ENCODE results near the gene TM4SF4. TPM values are rescaled to one million over a fixed set of nuclear protein-coding genes. Genes with fewer than 3 reads are reported as not detected.

TM4SF4 gene
- total and polyA plus RNA-seq, 4 donors = 184 to 230 (median 208) TPM

DNA sequence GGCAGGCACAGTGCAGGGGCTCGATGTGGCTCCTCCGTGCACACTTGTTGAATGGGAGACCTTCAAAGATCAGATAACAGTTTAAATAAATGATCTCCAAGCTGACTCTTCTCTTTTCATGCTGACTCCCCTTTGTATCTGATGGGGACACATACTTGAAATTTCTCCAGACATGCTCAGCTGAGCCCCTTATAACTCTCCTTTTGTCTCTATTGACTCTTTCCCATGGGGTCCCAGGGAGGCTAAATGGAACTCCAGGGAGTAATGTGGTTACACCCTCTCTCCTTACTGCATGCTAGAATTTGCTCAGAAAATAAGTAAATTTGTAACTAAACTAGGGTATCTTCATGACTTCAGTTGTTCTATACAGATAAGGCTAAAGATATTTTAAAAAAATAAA lies 48.2 kb upstream of the TM4SF4 start:
- Histone ChIP-seq H3K27me3 (ENCODE audit: control insufficient read depth in 4 of 4, insufficient read depth in 4 of 4, low read length in 3 of 4) (no peaks in the 10 kb centered on the region), H3K9ac (ENCODE audit: low read depth in 1 of 2, low read length in 2 of 2) (no peak overlapping the region), H3K4me1 (ENCODE audit: control insufficient read depth in 4 of 4, insufficient read depth in 4 of 4, low read length in 3 of 4) (no peaks in the 10 kb centered on the region), H3K4me3 (ENCODE audit: low read depth in 1 of 3, low read length in 3 of 3) (no peak overlapping the region), H3K27ac (ENCODE audit: low read depth in 1 of 2, low read length in 2 of 2) (no peak overlapping the region), H3K9me3 (ENCODE audit: control insufficient read depth in 4 of 4, low read length in 3 of 4) (no peaks in the 10 kb centered on the region), H3K36me3 (ENCODE audit: control insufficient read depth in 4 of 4, insufficient read depth in 3 of 4, low read depth in 1 of 4, low read length in 3 of 4) (no peaks in the 10 kb centered on the region)
- WGBS = 78% methylated on average over 2 of the region's 2 CpGs
- no peak for DNase-seq (ENCODE audit: low spot score)
- TF ChIP-seq, protein P1, sequence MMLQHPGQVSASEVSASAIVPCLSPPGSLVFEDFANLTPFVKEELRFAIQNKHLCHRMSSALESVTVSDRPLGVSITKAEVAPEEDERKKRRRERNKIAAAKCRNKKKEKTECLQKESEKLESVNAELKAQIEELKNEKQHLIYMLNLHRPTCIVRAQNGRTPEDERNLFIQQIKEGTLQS (IDR thresholded peaks at IDR 0.05) = no peak
- TF ChIP-seq ZBTB33 (IDR thresholded peaks at IDR 0.05) (no peak), GABPA (IDR thresholded peaks at IDR 0.05 in 1 of 2, conservative IDR thresholded peaks at IDR 0.05 in 1 of 2) (no peak), FOXA1 (IDR thresholded peaks at IDR 0.05) (no peak), RAD21 (IDR thresholded peaks at IDR 0.05) (no peak), EGR1 (IDR thresholded peaks at IDR 0.05; ENCODE audit: low read depth in 2 of 2) (no peak)

- no peaks in the 10 kb centered on the region for H3K4me1 ChIP-seq (ENCODE audit: control insufficient read depth in 4 of 4, insufficient read depth in 4 of 4, low read length in 3 of 4)
- no peaks in the 10 kb centered on the region for H3K27me3 ChIP-seq (ENCODE audit: control insufficient read depth in 4 of 4, insufficient read depth in 4 of 4, low read length in 3 of 4)
- no peak overlapping the region for H3K4me3 ChIP-seq (ENCODE audit: low read depth in 1 of 3, low read length in 3 of 3)
- H3K27ac ChIP-seq (ENCODE audit: low read depth in 1 of 2, low read length in 2 of 2) = no peak overlapping the region
- no peaks in the 10 kb centered on the region for H3K9me3 ChIP-seq (ENCODE audit: control insufficient read depth in 4 of 4, low read length in 3 of 4)
- no peak for DNase-seq (ENCODE audit: low spot score)
- TF ChIP-seq FOXA2 (IDR thresholded peaks at IDR 0.05) (no peak), RXRA (IDR thresholded peaks at IDR 0.05) (no peak), FOXA1 (IDR thresholded peaks at IDR 0.05) (no peak), GABPA (IDR thresholded peaks at IDR 0.05 in 1 of 2, conservative IDR thresholded peaks at IDR 0.05 in 1 of 2) (no peak), YY1 (IDR thresholded peaks at IDR 0.05) (no peak), JUND (IDR thresholded peaks at IDR 0.05) (no peak), SP1 (IDR thresholded peaks at IDR 0.05) (no peak), HNF4G (IDR thresholded peaks at IDR 0.05) (no peak), HNF4A (conservative IDR thresholded peaks at IDR 0.05) (no peak), RAD21 (IDR thresholded peaks at IDR 0.05) (no peak), NR2F2 (IDR thresholded peaks at IDR 0.05) (no peak), TAF1 (conservative IDR thresholded peaks at IDR 0.05) (no peak), EGR1 (IDR thresholded peaks at IDR 0.05; ENCODE audit: low read depth in 2 of 2) (no peak), MAX (IDR thresholded peaks at IDR 0.05) (no peak), ZBTB33 (IDR thresholded peaks at IDR 0.05) (no peak)
- TF ChIP-seq, protein P2, sequence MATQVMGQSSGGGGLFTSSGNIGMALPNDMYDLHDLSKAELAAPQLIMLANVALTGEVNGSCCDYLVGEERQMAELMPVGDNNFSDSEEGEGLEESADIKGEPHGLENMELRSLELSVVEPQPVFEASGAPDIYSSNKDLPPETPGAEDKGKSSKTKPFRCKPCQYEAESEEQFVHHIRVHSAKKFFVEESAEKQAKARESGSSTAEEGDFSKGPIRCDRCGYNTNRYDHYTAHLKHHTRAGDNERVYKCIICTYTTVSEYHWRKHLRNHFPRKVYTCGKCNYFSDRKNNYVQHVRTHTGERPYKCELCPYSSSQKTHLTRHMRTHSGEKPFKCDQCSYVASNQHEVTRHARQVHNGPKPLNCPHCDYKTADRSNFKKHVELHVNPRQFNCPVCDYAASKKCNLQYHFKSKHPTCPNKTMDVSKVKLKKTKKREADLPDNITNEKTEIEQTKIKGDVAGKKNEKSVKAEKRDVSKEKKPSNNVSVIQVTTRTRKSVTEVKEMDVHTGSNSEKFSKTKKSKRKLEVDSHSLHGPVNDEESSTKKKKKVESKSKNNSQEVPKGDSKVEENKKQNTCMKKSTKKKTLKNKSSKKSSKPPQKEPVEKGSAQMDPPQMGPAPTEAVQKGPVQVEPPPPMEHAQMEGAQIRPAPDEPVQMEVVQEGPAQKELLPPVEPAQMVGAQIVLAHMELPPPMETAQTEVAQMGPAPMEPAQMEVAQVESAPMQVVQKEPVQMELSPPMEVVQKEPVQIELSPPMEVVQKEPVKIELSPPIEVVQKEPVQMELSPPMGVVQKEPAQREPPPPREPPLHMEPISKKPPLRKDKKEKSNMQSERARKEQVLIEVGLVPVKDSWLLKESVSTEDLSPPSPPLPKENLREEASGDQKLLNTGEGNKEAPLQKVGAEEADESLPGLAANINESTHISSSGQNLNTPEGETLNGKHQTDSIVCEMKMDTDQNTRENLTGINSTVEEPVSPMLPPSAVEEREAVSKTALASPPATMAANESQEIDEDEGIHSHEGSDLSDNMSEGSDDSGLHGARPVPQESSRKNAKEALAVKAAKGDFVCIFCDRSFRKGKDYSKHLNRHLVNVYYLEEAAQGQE (IDR thresholded peaks at IDR 0.05) = no peak
- TF ChIP-seq, protein P1 (IDR thresholded peaks at IDR 0.05) = no peak
- TF ChIP-seq, protein P3, sequence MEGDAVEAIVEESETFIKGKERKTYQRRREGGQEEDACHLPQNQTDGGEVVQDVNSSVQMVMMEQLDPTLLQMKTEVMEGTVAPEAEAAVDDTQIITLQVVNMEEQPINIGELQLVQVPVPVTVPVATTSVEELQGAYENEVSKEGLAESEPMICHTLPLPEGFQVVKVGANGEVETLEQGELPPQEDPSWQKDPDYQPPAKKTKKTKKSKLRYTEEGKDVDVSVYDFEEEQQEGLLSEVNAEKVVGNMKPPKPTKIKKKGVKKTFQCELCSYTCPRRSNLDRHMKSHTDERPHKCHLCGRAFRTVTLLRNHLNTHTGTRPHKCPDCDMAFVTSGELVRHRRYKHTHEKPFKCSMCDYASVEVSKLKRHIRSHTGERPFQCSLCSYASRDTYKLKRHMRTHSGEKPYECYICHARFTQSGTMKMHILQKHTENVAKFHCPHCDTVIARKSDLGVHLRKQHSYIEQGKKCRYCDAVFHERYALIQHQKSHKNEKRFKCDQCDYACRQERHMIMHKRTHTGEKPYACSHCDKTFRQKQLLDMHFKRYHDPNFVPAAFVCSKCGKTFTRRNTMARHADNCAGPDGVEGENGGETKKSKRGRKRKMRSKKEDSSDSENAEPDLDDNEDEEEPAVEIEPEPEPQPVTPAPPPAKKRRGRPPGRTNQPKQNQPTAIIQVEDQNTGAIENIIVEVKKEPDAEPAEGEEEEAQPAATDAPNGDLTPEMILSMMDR (IDR thresholded peaks at IDR 0.05; ENCODE audit: low read depth, low read length, missing input control) = no peak
- 96% methylated on average over 2 of the region's 2 CpGs for WGBS
- H3K9ac ChIP-seq (ENCODE audit: low read depth in 1 of 2, low read length in 2 of 2) = no peak overlapping the region
- no peaks in the 10 kb centered on the region for H3K36me3 ChIP-seq (ENCODE audit: control insufficient read depth in 4 of 4, insufficient read depth in 3 of 4, low read depth in 1 of 4, low read length in 3 of 4)
Measured at GRCh38 chr3:149428087-149428486, 46.4 kb upstream of the TM4SF4 start.

Data from liver (tissue), 9 donors.